Fibroblast of mammary gland (primary cell): ENCODE results near the gene SOD3.

Source experiments
- DNase-seq: peaks from one replicate; pipeline ENCODE4 v3.0.0-alpha.2; 2010; ENCODE audit warnings: low read depth
- H3K4me3 ChIP-seq: 2 replicates; pipeline ENCODE4 v1.5.1; 2011; ENCODE audit warnings: low read depth, mild to moderate bottlenecking, low read length, moderate library complexity; ENCODE audit not compliant: control insufficient read depth
- TF ChIP-seq, protein P1 (sequence below): conservative IDR thresholded peaks from 2 replicates; pipeline ENCODE4 v1.5.1; 2011; ENCODE audit warnings: low read depth, low read length, inconsistent platforms; ENCODE audit not compliant: control insufficient read depth, insufficient read depth

Gene SOD3

GRCh38 chr4:24794051-24794450 is 1.3 kb upstream of the SOD3 start:
- DNase-seq, result no peak
- TF ChIP-seq, protein P1, sequence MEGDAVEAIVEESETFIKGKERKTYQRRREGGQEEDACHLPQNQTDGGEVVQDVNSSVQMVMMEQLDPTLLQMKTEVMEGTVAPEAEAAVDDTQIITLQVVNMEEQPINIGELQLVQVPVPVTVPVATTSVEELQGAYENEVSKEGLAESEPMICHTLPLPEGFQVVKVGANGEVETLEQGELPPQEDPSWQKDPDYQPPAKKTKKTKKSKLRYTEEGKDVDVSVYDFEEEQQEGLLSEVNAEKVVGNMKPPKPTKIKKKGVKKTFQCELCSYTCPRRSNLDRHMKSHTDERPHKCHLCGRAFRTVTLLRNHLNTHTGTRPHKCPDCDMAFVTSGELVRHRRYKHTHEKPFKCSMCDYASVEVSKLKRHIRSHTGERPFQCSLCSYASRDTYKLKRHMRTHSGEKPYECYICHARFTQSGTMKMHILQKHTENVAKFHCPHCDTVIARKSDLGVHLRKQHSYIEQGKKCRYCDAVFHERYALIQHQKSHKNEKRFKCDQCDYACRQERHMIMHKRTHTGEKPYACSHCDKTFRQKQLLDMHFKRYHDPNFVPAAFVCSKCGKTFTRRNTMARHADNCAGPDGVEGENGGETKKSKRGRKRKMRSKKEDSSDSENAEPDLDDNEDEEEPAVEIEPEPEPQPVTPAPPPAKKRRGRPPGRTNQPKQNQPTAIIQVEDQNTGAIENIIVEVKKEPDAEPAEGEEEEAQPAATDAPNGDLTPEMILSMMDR, result no peak
- no peak overlapping the region for H3K4me3 ChIP-seq

DNA sequence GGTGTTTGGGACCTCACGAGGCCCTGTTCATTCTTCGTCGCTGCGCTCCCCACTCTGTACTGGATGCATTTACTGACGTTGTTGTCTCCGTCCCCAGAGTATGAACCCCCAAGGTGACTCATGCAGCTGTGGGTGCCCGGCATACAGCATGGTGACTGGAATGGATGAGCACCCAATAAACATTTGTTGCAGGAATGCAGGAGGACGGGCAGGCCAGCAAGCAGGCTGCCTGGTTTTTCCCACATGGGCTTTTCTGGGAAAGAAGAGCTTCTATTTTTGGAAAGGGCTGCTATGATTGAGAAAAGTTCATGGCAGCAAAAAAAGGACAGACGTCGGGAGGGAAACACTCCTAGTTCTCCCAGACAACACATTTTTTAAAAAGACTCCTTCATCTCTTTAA is 893 bp upstream of the SOD3 start:
- DNase-seq, result peak; percentile 74
- H3K4me3 ChIP-seq, result peak overlapping the region; percentile 22
- TF ChIP-seq, protein P1, result no peak

DNA sequence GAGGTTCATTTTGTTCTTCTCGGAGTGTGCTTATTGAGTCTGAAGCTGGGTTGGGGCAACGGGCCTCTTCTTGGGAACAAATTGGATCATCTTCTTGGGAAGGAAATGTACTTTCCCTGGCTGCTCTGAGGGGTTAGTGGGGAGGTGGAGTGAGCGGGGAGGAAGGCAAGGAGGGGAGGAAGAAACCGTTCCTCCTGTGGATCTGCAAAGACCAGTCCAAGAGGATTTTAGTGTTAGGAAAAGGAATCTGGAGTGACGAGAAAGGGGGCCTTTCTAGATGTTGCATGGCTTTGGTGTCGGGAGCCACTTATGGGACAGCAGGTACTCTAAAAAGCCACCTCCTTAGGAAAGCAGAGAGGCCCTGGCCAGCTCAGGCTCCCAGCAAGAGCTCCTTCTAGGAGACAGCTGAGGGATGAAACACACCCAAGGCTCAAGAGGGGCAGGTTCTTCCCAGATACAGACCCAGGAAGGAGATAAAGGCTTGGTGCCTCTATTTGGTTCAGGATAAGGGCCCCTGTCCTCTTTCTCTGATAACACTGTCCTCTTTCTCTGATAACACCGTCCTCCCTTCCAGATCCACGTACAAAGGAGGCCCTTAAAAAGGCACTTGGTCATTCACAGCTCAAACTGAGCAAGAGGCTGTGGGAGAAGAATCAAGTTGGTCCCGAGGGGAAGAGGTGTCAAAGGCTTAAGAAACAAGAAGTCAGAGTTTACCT is 451 bp downstream of the SOD3 start:
- DNase-seq, result no peak

GRCh38 chr4:24796620-24797019 is 1.2 kb downstream of the SOD3 start:
- H3K4me3 ChIP-seq, result no peak overlapping the region
- TF ChIP-seq, protein P1, result no peak
- no peak for DNase-seq

More for the DNA sequence above, 451 bp downstream of the SOD3 start:
- TF ChIP-seq, protein P1, result no peak
- H3K4me3 ChIP-seq, result peak overlapping the region; percentile 22

DNA sequence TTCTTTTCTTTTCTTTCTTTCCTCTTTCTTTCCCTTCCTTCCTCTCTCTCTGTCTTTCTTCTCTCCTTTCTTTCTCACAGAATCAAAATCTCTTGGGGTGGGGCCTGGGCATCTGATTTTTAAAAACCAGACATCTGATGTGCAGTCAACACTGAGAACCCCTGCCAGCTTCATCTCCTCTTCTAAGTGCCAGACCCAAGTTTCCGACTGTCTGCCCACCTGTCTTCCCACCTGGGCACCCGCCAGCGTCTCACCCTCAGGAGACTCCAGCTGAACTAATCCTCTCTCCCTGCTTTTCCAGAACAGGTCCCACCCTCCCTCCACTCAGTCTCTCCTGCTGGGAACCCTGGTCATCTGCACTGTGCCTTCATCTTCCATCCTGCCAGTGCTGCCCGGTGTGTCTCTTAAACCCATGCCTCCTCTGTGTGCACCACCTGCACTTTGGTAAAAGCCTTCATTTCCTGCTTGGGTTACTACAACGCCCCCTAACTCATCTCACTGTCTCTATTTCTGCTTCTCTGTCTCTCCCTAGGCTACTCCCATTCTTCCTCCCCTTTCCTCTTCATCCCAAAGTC is 2.8 kb downstream of the SOD3 start:
- H3K4me3 ChIP-seq, result no peak overlapping the region
- TF ChIP-seq, protein P1, result no peak
- DNase-seq, result no peak

GRCh38 chr4:24799196-24799543 is 3.8 kb downstream of the SOD3 start:
- DNase-seq, result no peak
- TF ChIP-seq, protein P1, result no peak
- no peak overlapping the region for H3K4me3 ChIP-seq
